Upper lobe of left lung (tissue), 4 donors: ENCODE data around the gene BET1.

Source experiments
- CTCF ChIP-seq, 6 experiments: fragments of 450-650 bp in 4 of 6; fragments of 200-600 bp in 2 of 6; sonication (generic) in 2 of 6; IDR thresholded peaks; one replicate each; pipeline ENCODE4 v1.5.1; 2016 to 2019; ENCODE audit warnings: antibody characterized with exemption in 6 of 6
- POLR2AphosphoS5 ChIP-seq, 2 donors: sonication (generic); formaldehyde crosslinking; IDR thresholded peaks; one replicate each; pipeline ENCODE4 v1.5.1; 2017; ENCODE audit warnings: antibody characterized with exemption in 2 of 2

GRCh38 chr7:93958216-93958615 lies 45.9 kb downstream of the BET1 start:
- TF ChIP-seq POLR2AphosphoS5 (IDR thresholded peaks at IDR 0.05) (no peak), CTCF (IDR thresholded peaks at IDR 0.05) (no peak)
